ENCODE results near the gene NTF4. TPM values are rescaled to one million over a fixed set of nuclear protein-coding genes. Genes with fewer than 3 reads are reported as not detected.

The NTF4 gene
- total and polyA plus RNA-seq, 9 donors, result 0.13 to 0.46 (median 0.25) TPM; not detected in 5

DNA sequence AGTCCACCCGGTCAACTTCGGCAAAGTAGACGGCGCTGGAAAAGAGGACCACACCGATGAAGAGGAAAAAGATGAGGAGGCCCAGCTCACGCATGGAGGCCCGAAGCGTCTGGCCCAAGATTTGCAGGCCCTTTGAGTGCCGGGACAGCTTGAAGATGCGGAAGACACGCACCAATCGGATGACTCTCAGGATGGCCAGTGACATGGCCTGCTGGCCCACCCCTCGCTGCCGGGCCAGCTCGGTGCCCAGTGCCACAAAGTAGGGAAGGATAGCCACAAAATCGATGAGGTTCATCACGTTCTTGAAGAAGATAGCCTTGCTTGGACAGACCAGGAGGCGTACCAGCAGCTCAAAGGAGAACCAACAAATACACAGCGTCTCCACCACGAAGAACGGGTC lies 5.8 kb upstream of the NTF4 start:
- intact Hi-C loops (cut with DNase I), result no loop called here
- WGBS, 3 donors, result 93 to 97% (median 96%) methylated on average over 21 of the region's 21 CpGs

DNA sequence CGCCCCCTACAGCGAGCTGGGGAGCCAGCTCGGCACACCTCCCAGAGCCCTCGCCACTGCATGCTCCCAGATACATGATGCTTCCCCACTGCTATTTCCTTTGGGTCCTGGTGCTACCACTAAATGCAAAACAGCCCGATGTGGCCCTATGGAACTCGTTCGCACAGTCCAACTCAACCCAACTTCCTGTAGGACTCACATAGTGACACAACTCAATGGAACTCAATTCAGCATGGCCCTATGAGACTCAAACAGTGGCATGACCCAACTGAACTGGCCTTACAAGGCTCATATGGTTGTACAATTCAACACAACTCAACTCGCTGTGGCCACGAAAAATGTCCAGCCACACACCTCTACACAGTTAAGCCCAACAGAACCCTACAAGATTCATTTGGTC lies 4.4 kb upstream of the NTF4 start:
- H3K36me3 ChIP-seq, result no peaks in the 10 kb centered on the region
- H3K27ac ChIP-seq, result no peak overlapping the region
- peaks cover 3% of the 10 kb centered on the region for H3K27me3 ChIP-seq
- DNase-seq, result no peak
- no peak overlapping the region for H3K4me3 ChIP-seq
- WGBS, 3 donors, result 90 to 95% (median 95%) methylated on average over 9 of the region's 9 CpGs
- intact Hi-C loops (cut with DNase I), result no loop called here
- H3K4me1 ChIP-seq (ENCODE audit: insufficient read depth), result peaks cover 2% of the 10 kb centered on the region
- no peak for TF ChIP-seq EP300 (IDR thresholded peaks at IDR 0.05)
- no peak for TF ChIP-seq POLR2A (IDR thresholded peaks at IDR 0.05)
- TF ChIP-seq, protein P1, sequence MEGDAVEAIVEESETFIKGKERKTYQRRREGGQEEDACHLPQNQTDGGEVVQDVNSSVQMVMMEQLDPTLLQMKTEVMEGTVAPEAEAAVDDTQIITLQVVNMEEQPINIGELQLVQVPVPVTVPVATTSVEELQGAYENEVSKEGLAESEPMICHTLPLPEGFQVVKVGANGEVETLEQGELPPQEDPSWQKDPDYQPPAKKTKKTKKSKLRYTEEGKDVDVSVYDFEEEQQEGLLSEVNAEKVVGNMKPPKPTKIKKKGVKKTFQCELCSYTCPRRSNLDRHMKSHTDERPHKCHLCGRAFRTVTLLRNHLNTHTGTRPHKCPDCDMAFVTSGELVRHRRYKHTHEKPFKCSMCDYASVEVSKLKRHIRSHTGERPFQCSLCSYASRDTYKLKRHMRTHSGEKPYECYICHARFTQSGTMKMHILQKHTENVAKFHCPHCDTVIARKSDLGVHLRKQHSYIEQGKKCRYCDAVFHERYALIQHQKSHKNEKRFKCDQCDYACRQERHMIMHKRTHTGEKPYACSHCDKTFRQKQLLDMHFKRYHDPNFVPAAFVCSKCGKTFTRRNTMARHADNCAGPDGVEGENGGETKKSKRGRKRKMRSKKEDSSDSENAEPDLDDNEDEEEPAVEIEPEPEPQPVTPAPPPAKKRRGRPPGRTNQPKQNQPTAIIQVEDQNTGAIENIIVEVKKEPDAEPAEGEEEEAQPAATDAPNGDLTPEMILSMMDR (IDR thresholded peaks at IDR 0.05), result no peak
- H3K9me3 ChIP-seq, result no peaks in the 10 kb centered on the region

More for the DNA sequence above, 5.8 kb upstream of the NTF4 start:
- Histone ChIP-seq H3K27me3 (peaks cover 3% of the 10 kb centered on the region), H3K4me1 (ENCODE audit: insufficient read depth) (no peaks in the 10 kb centered on the region), H3K27ac (no peak overlapping the region), H3K36me3 (no peaks in the 10 kb centered on the region), H3K9me3 (no peaks in the 10 kb centered on the region), H3K4me3 (no peak overlapping the region)
- TF ChIP-seq, protein P1 (IDR thresholded peaks at IDR 0.05), result no peak
- TF ChIP-seq POLR2A (IDR thresholded peaks at IDR 0.05) (no peak), EP300 (IDR thresholded peaks at IDR 0.05) (no peak)
- DNase-seq, result no peak

DNA sequence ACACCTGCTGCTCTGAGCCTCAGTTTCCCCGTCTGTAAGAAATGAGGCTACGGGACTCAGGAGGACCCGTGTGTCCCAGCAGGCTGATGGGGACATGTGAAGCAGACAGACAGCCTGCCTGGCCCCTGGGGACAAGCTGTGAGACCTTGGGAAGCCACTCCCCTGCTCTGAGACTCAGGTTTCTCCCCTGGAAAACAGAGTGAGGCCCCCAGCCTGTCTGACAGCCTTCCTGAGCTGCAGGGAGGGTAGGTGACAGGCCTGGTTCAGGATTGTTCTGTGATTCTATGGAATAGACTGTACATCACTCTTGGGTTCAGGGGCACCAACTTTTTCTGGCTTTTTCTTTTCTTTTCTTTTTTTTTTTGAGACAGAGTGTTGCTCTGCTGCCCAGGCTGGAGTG lies 2.9 kb upstream of the NTF4 start:
- intact Hi-C loops (cut with DNase I), result no loop called here
- no peaks in the 10 kb centered on the region for H3K36me3 ChIP-seq
- no peak overlapping the region for H3K27ac ChIP-seq
- no peak for DNase-seq
- no peak overlapping the region for H3K4me3 ChIP-seq
- H3K9me3 ChIP-seq, result no peaks in the 10 kb centered on the region
- TF ChIP-seq POLR2A (IDR thresholded peaks at IDR 0.05) (no peak), EP300 (IDR thresholded peaks at IDR 0.05) (no peak)
- TF ChIP-seq, protein P1 (IDR thresholded peaks at IDR 0.05), result no peak
- WGBS, 3 donors, result 48 to 61% (median 53%) methylated on average over 3 of the region's 3 CpGs
- H3K4me1 ChIP-seq (ENCODE audit: insufficient read depth), result peaks cover 2% of the 10 kb centered on the region
- no peaks in the 10 kb centered on the region for H3K27me3 ChIP-seq

DNA sequence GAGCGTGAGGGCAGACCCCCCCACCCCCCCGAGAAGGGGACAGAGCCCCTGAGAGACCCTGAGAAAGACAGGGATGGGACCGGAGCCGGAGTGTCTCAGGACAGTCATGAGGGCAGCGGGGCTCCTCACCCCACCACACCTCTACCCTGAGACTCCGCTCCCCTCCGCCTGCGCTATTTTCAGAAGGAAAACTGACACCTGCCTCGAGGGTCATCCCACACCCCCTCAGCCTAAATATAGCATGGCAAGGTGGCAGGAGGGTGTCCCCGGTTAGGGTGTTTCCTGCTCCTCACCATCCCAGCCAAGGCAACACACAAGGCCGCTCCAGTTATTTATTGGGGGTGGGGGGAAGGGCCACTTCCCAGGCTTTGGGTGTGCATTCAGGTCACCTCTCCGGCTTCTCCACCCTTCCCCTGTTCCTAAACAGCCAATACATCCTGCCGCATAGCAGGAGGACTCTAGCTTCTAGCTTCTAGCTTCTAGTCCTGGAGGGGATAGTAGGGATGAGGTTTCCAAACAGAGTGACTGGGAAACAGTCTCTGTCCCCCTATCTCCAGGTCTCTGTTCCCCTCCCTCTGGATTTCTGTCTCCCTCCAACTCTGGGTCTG lies 1.4 kb upstream of the NTF4 start:
- Histone ChIP-seq H3K36me3 (no peaks in the 10 kb centered on the region), H3K4me1 (ENCODE audit: insufficient read depth) (peaks cover 2% of the 10 kb centered on the region), H3K4me3 (no peak overlapping the region), H3K9me3 (no peaks in the 10 kb centered on the region), H3K27ac (no peak overlapping the region), H3K27me3 (no peaks in the 10 kb centered on the region)
- 52 to 60% (median 59%) methylated on average over 13 of the region's 13 CpGs for WGBS, 3 donors
- intact Hi-C loops (cut with DNase I), result no loop called here
- DNase-seq, result no peak
- TF ChIP-seq, protein P1 (IDR thresholded peaks at IDR 0.05), result no peak
- no peak for TF ChIP-seq POLR2A (IDR thresholded peaks at IDR 0.05)

All from ovary (tissue), 9 donors.